PC-9 (cell line): ENCODE data around the gene EID1. TPM values are rescaled to one million over a fixed set of nuclear protein-coding genes. Genes with fewer than 3 reads are reported as not detected.

Source experiments
- BruUV-seq: library from RNA; stranded (reverse); fragments of 400-500 nt; replicated peaks from 2 replicates; lab custom pipeline; 2021; lab: Mats Ljungman, UMichigan
- CTCF ChIA-PET: fragments of 300-600 bp; sonication (Branson Sonifier 250); formaldehyde crosslinking; loops from one replicate; lab custom pipeline; 2022; ENCODE audit warnings: antibody characterized with exemption; lab: Charles Lee
- POLR2A ChIA-PET: fragments of 300-600 bp; sonication (Branson Sonifier 250); formaldehyde crosslinking; loops from one replicate; lab custom pipeline; 2022; ENCODE audit warnings: antibody characterized with exemption; ENCODE audit not compliant: unreplicated experiment; lab: Charles Lee
- DNase-seq, 2 experiments: peaks; one replicate each; pipeline versions ENCODE4 v3.0.0 to v3.0.0-alpha.2; 2015 to 2022; ENCODE audit warnings: mixed read lengths in 1 of 2
- H2AFZ ChIP-seq: fragments of 200-600 bp; sonication (generic); 2 replicates; pipeline ENCODE4 v1.8.1; 2017; ENCODE audit warnings: antibody characterized with exemption
- H3F3A ChIP-seq: fragments of 200-600 bp; sonication (generic); 2 replicates; pipeline ENCODE4 v1.8.1; 2017; ENCODE audit warnings: antibody characterized with exemption, mild to moderate bottlenecking, low read depth; ENCODE audit not compliant: insufficient read depth
- H3K27ac ChIP-seq: fragments of 200-600 bp; sonication (generic); 2 replicates; pipeline ENCODE4 v1.6.1; 2016; ENCODE audit warnings: mixed run types
- H3K27me3 ChIP-seq: fragments of 200-600 bp; sonication (generic); 2 replicates; pipeline ENCODE4 v1.6.1; 2016; ENCODE audit warnings: low read depth, mixed run types; ENCODE audit not compliant: insufficient read depth
- H3K36me3 ChIP-seq: fragments of 200-600 bp; sonication (generic); 2 replicates; pipeline ENCODE4 v1.6.1; 2016; ENCODE audit warnings: low read depth, mixed run types
- H3K4me1 ChIP-seq: fragments of 200-600 bp; sonication (generic); replicated peaks from 2 replicates; pipeline ENCODE4 v1.6.1; 2016; ENCODE audit warnings: mixed run types; ENCODE audit not compliant: insufficient read depth
- H3K4me2 ChIP-seq: fragments of 200-600 bp; sonication (generic); 2 replicates; pipeline ENCODE4 v1.6.1; 2017; ENCODE audit warnings: mixed run types
- H3K4me3 ChIP-seq: fragments of 200-600 bp; sonication (generic); 2 replicates; pipeline ENCODE4 v1.6.1; 2016; ENCODE audit warnings: mixed run types
- H3K79me2 ChIP-seq: fragments of 200-600 bp; sonication (generic); 2 replicates; pipeline ENCODE4 v1.6.1; 2017; ENCODE audit warnings: low read depth, mixed run types
- H3K9me2 ChIP-seq: fragments of 200-600 bp; sonication (generic); 2 replicates; pipeline ENCODE4 v1.8.1; 2017; ENCODE audit warnings: mild to moderate bottlenecking; ENCODE audit not compliant: insufficient read depth
- H3K9me3 ChIP-seq: fragments of 200-600 bp; sonication (generic); 2 replicates; pipeline ENCODE4 v1.8.1; 2016; ENCODE audit warnings: low read depth; ENCODE audit not compliant: insufficient read depth
- H4K20me1 ChIP-seq: fragments of 200-600 bp; sonication (generic); 2 replicates; pipeline ENCODE4 v1.8.1; 2017; ENCODE audit not compliant: insufficient read depth
- EZH2 ChIP-seq: fragments of 200-600 bp; sonication (generic); IDR thresholded peaks from 2 replicates; pipeline ENCODE4 v1.8.0; 2017; ENCODE audit warnings: antibody characterized with exemption, low read depth
- intact Hi-C: fragments of 100-400 bp; cut with micrococcal nuclease; formaldehyde crosslinking; loops from one replicate; pipeline ENCODE4 v1.10.0; 2022; ENCODE audit not compliant: unreplicated experiment
- total RNA-seq: library from RNA; stranded (reverse); gene quantifications from 2 replicates; pipeline ENCODE4 v1.2.3, GENCODE V29; 2021
- TF ChIP-seq, protein P1 (sequence below): fragments of 200-600 bp; sonication (generic); conservative IDR thresholded peaks from 2 replicates; pipeline ENCODE4 v1.6.1; 2017; ENCODE audit warnings: mixed run types, antibody characterized with exemption, mild to moderate bottlenecking, moderate library complexity

EID1 gene
- total RNA-seq, 1 experiment from 2014 or later: 73.9 TPM

DNA sequence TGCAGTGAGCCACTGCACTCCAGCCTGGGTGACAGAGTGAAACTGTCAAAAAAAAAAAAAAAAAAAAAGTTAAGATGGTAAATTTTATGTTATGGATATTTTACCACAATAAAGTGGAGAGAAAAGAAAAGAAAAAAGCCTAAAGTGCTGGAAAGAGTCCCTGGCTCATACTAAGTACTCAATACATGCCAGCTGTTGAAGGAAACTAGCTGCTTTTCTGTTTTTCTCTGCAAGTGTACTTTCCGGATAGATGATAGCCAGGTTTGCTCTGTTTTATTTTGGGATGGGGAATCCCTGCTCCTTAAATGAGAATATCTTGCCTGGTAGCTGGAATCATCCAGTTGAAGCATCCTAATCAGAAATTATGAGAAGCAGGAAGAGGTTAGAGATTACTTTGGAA lies 10.9 kb downstream of the EID1 start:
- no peaks in the 10 kb centered on the region for H3K9me2 ChIP-seq
- no peak overlapping the region for H3K4me3 ChIP-seq
- ChIA-PET CTCF (no interaction called here), POLR2A (no interaction called here)
- no peaks in the 10 kb centered on the region for H4K20me1 ChIP-seq
- DNase-seq: no peak
- no peaks in the 10 kb centered on the region for H3K27me3 ChIP-seq
- H3K36me3 ChIP-seq: no peaks in the 10 kb centered on the region
- no peaks in the 10 kb centered on the region for H3K79me2 ChIP-seq
- intact Hi-C loops: no loop called here
- no peaks in the 10 kb centered on the region for H3F3A ChIP-seq
- no peaks in the 10 kb centered on the region for H3K9me3 ChIP-seq
- H3K4me1 ChIP-seq: no peaks in the 10 kb centered on the region
- no peak overlapping the region for H3K4me2 ChIP-seq
- H2AFZ ChIP-seq: no peak overlapping the region
- TF ChIP-seq, protein P1, sequence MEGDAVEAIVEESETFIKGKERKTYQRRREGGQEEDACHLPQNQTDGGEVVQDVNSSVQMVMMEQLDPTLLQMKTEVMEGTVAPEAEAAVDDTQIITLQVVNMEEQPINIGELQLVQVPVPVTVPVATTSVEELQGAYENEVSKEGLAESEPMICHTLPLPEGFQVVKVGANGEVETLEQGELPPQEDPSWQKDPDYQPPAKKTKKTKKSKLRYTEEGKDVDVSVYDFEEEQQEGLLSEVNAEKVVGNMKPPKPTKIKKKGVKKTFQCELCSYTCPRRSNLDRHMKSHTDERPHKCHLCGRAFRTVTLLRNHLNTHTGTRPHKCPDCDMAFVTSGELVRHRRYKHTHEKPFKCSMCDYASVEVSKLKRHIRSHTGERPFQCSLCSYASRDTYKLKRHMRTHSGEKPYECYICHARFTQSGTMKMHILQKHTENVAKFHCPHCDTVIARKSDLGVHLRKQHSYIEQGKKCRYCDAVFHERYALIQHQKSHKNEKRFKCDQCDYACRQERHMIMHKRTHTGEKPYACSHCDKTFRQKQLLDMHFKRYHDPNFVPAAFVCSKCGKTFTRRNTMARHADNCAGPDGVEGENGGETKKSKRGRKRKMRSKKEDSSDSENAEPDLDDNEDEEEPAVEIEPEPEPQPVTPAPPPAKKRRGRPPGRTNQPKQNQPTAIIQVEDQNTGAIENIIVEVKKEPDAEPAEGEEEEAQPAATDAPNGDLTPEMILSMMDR: no peak
- no peak for TF ChIP-seq EZH2
- H3K27ac ChIP-seq: no peak overlapping the region
- BruUV-seq: no TSS peak

DNA sequence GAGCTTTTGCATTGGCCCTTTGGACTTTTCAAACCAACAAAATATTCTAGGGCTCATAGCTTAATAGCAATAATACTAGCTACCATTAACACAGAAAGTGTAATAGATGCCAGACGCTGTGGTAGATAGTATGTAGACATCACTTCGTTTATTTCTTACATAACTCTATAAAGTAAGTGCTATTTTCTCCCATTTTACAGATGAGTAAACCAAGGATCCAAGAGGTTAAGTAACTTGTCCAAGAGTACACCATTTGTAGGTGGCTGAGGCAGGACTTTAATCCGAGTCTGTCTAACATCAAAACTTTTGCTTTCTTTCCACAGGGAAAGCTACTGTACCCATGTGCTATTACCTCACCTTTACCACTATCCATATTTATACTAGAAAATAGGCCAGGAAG lies 12.0 kb downstream of the EID1 start:
- H3F3A ChIP-seq: no peaks in the 10 kb centered on the region
- CTCF ChIA-PET: no interaction called here
- no peak overlapping the region for H3K27ac ChIP-seq
- no peaks in the 10 kb centered on the region for H3K9me2 ChIP-seq
- no peaks in the 10 kb centered on the region for H3K27me3 ChIP-seq
- BruUV-seq: no TSS peak
- POLR2A ChIA-PET: no interaction called here
- H3K9me3 ChIP-seq: no peaks in the 10 kb centered on the region
- no peaks in the 10 kb centered on the region for H3K36me3 ChIP-seq
- no peaks in the 10 kb centered on the region for H3K79me2 ChIP-seq
- DNase-seq: no peak
- H3K4me3 ChIP-seq: no peak overlapping the region
- no peak overlapping the region for H3K4me2 ChIP-seq
- no peaks in the 10 kb centered on the region for H4K20me1 ChIP-seq
- TF ChIP-seq EZH2: no peak
- TF ChIP-seq, protein P1: no peak
- no peak overlapping the region for H2AFZ ChIP-seq
- intact Hi-C loops: no loop called here
- H3K4me1 ChIP-seq: no peaks in the 10 kb centered on the region

DNA sequence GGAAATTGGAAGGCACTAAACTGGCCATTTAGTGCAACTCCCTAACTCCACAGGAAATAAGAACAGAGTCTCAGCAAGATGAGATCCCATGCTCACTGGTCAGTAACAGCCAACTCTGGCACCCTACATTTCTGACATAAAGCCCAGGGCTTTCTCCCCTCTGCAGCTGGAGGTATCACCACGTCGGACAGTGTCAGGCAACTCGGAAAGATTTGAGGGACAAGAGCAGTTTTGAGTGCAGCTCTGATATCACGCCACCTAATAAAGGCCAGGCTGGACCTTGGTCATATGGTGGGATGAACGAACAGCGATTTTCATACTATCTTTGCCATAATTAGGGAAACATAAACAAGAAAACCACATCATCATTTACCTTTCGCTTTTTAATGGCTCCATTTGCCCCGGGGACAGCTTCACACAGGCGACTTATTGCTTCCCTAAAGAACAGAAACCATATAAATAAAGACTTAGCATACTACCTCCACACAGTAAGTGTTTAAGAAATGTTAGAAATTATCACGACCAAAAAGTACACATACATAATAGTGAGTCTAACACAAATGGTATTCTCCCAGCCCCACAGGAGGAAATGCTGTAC lies 12.5 kb downstream of the EID1 start:
- Histone ChIP-seq H3K9me2 (no peaks in the 10 kb centered on the region), H4K20me1 (no peaks in the 10 kb centered on the region), H2AFZ (no peak overlapping the region), H3F3A (no peaks in the 10 kb centered on the region), H3K4me2 (no peak overlapping the region), H3K4me1 (no peaks in the 10 kb centered on the region), H3K36me3 (no peaks in the 10 kb centered on the region), H3K4me3 (no peak overlapping the region), H3K79me2 (no peaks in the 10 kb centered on the region), H3K27me3 (no peaks in the 10 kb centered on the region), H3K9me3 (no peaks in the 10 kb centered on the region), H3K27ac (no peak overlapping the region)
- no peak for DNase-seq
- CTCF ChIA-PET: interaction anchor here (0.6 kb wide), 2 partner anchors 17 to 1090 kb away, joined by 3 to 28 read pairs; no protein-coding TSS in a partner anchor
- BruUV-seq: no TSS peak
- TF ChIP-seq, protein P1: no peak
- TF ChIP-seq EZH2: no peak
- POLR2A ChIA-PET: no interaction called here
- intact Hi-C loops: no loop called here
